ENCODE results near the gene PRPF38B.
"Not testable (repeated sequence)": the region's sequence is repeated elsewhere in the genome, so short reads cannot be mapped to it uniquely, and the experiment has no call there.

PRPF38B gene

GRCh38 chr1:108679586-108680213 is 12.4 kb upstream of the PRPF38B start:
- DNase-seq = no peak

- not testable (repeated sequence) for DNase-seq
Measured at GRCh38 chr1:108681701-108682100, 10.4 kb upstream of the PRPF38B start.

DNA sequence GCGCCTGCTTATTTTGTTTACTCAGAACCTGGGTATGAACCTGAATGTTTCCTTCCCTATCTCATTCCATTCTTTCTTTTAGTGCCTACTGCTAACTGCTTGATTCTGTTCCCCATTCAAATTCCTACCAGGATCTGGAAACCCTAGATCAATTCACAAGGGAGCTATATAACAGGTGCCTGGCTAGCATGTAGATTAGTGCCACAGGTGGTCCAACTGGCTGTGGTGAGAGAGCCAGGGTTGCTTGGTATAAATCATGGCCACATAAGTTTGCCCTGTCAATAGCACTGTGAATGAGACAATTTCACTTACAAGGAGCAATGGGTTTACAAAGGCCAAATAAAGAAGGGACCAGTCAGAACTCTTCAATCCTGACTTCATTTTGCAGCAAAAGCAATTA is 6.6 kb upstream of the PRPF38B start:
- no peak for DNase-seq

GRCh38 chr1:108686614-108687313 is 5.3 kb upstream of the PRPF38B start:
- no peak for DNase-seq

DNA sequence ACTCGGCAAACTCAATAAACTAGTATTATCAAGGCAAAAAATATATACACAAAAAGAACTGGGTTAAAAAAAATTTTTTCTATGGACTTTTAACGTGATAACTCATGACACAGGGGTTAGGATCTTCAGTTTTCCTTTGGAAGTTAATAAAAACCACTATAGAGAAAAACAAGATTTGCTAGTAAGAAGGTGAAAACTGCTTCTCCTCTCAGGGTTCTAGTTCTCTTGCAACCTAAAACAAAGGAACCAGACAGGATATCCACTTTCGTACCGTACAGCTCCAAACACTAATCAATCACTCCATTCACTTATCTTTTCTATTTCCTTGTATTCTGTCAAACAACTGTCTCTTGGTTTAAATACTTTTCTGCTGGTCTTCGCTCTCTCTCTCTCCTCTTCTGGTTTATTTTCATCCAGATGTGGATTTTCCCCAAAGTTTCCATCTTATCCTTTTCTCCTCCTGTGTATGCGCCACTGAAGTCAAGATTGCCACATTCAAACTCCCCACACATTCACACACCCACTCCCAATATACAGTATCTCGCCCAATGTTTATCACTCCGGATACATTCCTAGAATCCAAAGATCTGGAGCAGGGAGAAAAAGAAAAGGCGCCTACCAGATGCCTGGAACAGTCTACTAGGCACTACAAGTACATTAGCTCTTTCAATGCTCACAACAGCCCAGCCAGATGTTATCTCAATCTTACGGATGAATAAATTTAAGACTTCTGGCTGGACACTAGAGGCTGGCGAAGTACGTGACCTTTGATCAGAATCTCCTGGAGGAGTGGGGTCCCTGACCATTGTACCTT is 775 bp upstream of the PRPF38B start:
- no peak for DNase-seq

GRCh38 chr1:108692724-108693655 is 880 bp downstream of the PRPF38B start:
- DNase-seq = peak; percentile 50

DNA sequence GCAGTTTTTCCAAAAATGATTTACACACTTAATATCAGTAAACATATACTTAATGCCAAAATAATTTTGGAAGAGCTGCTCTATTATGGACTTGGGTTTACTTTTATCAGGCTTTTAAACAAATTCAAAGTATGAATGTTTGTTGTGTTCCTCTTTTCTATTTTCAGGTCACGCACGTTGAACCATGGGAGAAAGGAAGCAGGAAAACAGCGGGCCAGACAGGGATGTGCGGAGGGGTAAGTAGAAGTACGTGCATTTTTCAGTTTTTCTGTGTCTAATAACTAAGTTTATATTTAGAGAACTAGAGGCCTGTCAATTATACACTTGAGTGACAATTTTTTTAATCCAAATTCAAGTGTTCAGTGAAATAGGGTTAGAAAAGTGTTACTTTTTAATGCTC is 3.4 kb downstream of the PRPF38B start:
- no peak for DNase-seq

DNA sequence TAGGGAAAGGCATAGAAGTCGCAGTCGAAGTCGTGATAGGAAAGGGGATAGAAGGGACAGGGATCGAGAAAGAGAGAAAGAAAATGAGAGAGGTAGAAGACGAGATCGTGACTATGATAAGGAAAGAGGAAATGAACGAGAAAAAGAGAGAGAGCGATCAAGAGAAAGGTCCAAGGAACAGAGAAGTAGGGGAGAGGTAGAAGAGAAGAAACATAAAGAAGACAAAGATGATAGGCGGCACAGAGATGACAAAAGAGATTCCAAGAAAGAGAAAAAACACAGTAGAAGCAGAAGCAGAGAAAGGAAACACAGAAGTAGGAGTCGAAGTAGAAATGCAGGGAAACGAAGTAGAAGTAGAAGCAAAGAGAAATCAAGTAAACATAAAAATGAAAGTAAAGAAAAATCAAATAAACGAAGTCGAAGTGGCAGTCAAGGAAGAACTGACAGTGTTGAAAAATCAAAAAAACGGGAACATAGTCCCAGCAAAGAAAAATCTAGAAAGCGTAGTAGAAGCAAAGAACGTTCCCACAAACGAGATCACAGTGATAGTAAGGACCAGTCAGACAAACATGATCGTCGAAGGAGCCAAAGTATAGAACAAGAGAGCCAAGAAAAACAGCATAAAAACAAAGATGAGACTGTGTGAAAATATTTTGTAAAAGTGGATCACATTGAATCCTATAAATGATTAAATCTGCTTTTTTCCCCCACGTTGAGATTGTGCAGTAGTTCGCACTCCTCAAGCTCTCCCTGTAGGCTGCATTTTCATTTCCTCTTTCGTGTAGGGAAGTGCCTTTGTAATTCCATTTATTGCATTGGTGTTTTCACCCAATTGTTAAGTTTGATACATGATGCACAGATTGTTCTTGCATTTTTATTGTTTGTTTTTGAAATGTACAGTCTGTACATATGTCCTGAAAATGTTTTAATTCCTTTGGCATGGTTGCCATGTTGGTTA is 7.5 kb downstream of the PRPF38B start:
- no peak for DNase-seq

GRCh38 chr1:108701176-108701849 is 9.2 kb downstream of the PRPF38B start:
- DNase-seq = no peak

GRCh38 chr1:108702109-108702508 is 10.0 kb downstream of the PRPF38B start:
- not testable (repeated sequence) for DNase-seq

- no peak for DNase-seq
Measured at GRCh38 chr1:108703939-108704338, 11.8 kb downstream of the PRPF38B start.

DNA sequence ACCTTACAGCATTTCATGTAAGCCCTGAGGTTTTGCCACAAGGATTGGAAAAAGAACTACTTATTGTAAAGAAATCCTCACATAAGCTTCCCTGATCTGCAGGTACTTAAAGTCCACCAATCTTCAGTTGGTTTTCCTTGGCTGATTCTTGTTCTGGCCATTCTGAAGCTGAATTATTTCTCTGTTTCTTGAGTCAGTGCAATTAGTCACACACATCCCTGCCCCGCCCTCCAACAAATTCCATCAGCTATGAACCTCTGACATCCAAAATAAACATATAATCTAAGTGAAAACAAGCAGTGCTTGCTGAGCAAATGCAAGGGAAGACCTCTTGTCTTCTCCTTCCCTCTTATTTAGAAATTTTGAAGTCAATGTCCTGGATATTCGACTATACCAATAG is 12.4 kb downstream of the PRPF38B start:
- DNase-seq = no peak

GRCh38 chr1:108706643-108707042 is 14.5 kb downstream of the PRPF38B start:
- DNase-seq = no peak

GRCh38 chr1:108708691-108709660 is 16.9 kb downstream of the PRPF38B start:
- no peak for DNase-seq

- DNase-seq = no peak
Measured at GRCh38 chr1:108712606-108713150, 20.6 kb downstream of the PRPF38B start, which contains the start of gene FNDC7. TSS of gene FNDC7 (plus strand) at chr1:108712908. CDS start at chr1:108712934, 26 bp downstream.

DNA sequence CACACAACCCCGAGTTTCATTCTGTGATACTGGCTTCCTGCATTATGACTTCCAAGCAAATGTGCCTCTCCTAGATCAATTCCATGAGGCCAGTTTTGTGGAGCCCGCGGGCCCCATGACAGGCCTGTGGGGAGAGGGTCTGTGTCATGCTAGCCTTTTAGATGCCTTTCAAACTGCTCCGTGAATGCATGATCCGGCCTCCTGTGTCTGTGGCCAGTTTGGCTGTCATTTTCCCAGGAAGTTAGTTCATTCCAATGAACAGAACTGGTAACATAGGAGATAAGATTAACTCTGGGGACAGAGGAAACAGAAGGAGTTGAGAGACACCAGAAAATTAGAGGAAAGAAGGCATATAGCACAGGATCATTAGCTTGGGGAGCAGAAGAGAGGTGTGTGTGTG is 23.8 kb downstream of the PRPF38B start:
- no peak for DNase-seq

- DNase-seq = no peak
Measured at GRCh38 chr1:108716437-108717230, 24.5 kb downstream of the PRPF38B start.

DNA sequence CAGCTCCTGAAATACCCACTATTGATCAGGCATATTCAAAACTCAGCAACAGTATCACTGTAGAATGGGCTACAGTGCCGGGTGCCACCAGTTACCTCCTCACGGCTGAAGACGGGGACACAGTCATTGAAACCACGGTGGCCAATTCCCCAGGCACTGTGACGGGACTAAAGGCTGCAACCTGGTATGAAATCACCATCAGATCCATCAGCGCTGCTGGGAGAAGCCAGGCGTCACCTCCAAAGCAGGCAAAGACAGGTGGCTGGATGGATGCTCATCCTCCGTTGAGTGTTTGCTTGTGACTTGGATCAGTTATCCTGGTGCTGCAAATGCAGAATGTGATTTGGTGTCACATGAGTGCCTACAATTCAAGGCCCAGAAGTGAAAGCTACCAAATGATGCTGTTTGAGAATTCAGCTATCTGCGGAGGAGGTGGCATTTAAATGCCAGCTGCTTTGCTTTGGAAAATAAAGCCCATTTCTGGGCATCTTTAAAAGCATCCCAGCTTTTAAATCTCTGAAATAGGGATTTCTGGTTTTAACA is 25.7 kb downstream of the PRPF38B start:
- DNase-seq = no peak

All from activated gamma-delta T cell (primary cell).